HepG2 (cell line): ENCODE data around the gene SOAT1. TPM values are rescaled to one million over a fixed set of nuclear protein-coding genes. Genes with fewer than 3 reads are reported as not detected.
A peak's percentile ranks its signal among the peaks of the same experiment; 100 is the strongest.

Source experiments
- DMTF1 ChIP-seq: sonication (generic); formaldehyde crosslinking; IDR thresholded peaks from 2 replicates; pipeline ENCODE4 v1.4.0; 2020; ENCODE audit warnings: mild to moderate bottlenecking, missing genetic modification reagents
- FOXK2 ChIP-seq: fragments of 450-650 bp; IDR thresholded peaks from 2 replicates; pipeline ENCODE4 v1.6.1; 2016
- HINFP ChIP-seq: sonication (generic); formaldehyde crosslinking; IDR thresholded peaks from 2 replicates; pipeline ENCODE4 v1.4.0; 2020; ENCODE audit warnings: low read depth, mild to moderate bottlenecking, missing genetic modification reagents
- IRF1 ChIP-seq: sonication (generic); formaldehyde crosslinking; IDR thresholded peaks from 2 replicates; pipeline ENCODE4 v1.4.0; 2020; ENCODE audit warnings: low read depth, mild to moderate bottlenecking, missing genetic modification reagents
- JUND ChIP-seq: sonication (generic); formaldehyde crosslinking; IDR thresholded peaks from 2 replicates; pipeline ENCODE4 v1.8.0; 2022; ENCODE audit warnings: mild to moderate bottlenecking, missing genetic modification reagents
- KLF13 ChIP-seq: sonication (generic); formaldehyde crosslinking; IDR thresholded peaks from 2 replicates; pipeline ENCODE4 v1.4.0; 2020; ENCODE audit warnings: mild to moderate bottlenecking, missing genetic modification reagents
- MAX ChIP-seq: IDR thresholded peaks from 2 replicates; pipeline ENCODE4 v1.6.1; 2012; ENCODE audit warnings: inconsistent platforms
- MTF2 ChIP-seq: sonication (generic); formaldehyde crosslinking; IDR thresholded peaks from 2 replicates; pipeline ENCODE4 v1.5.0; 2020; ENCODE audit warnings: missing genetic modification reagents, borderline replicate concordance
- NBN ChIP-seq: fragments of 450-650 bp; conservative IDR thresholded peaks from 2 replicates; pipeline ENCODE4 v1.6.1; 2017
- NR2C2 ChIP-seq: sonication (generic); formaldehyde crosslinking; IDR thresholded peaks from 2 replicates; pipeline ENCODE4 v1.4.0; 2020; ENCODE audit warnings: missing genetic modification reagents, mild to moderate bottlenecking, moderate library complexity, borderline replicate concordance
- SCMH1 ChIP-seq: sonication (generic); formaldehyde crosslinking; IDR thresholded peaks from 2 replicates; pipeline ENCODE4 v1.9.0; 2021; ENCODE audit warnings: missing genetic modification reagents, mild to moderate bottlenecking, borderline replicate concordance
- SIN3B ChIP-seq: fragments of 150-350 bp; IDR thresholded peaks from 2 replicates; pipeline ENCODE4 v1.6.1; 2014; ENCODE audit warnings: low read length
- SNAI1 ChIP-seq: sonication (generic); formaldehyde crosslinking; IDR thresholded peaks from 2 replicates; pipeline ENCODE4 v1.5.0; 2020; ENCODE audit warnings: mild to moderate bottlenecking, missing genetic modification reagents, borderline replicate concordance
- TFDP2 ChIP-seq: sonication (generic); formaldehyde crosslinking; IDR thresholded peaks from 2 replicates; pipeline ENCODE4 v1.4.0; 2020; ENCODE audit warnings: missing genetic modification reagents
- ZNF333 ChIP-seq: sonication (generic); formaldehyde crosslinking; IDR thresholded peaks from 2 replicates; pipeline ENCODE4 v1.4.0; 2020; ENCODE audit warnings: mild to moderate bottlenecking, missing genetic modification reagents, borderline replicate concordance
- ZNF354B ChIP-seq: sonication (generic); formaldehyde crosslinking; IDR thresholded peaks from 2 replicates; pipeline ENCODE4 v1.8.0; 2022; ENCODE audit warnings: mild to moderate bottlenecking, missing genetic modification reagents
- ZNF44 ChIP-seq: sonication (generic); formaldehyde crosslinking; IDR thresholded peaks from 2 replicates; pipeline ENCODE4 v1.5.1; 2020; ENCODE audit warnings: mild to moderate bottlenecking, missing genetic modification reagents
- ZNF589 ChIP-seq: sonication (generic); formaldehyde crosslinking; conservative IDR thresholded peaks from 2 replicates; pipeline ENCODE4 v1.8.0; 2022; ENCODE audit warnings: mild to moderate bottlenecking, moderate library complexity, missing genetic modification reagents
- ZNF597 ChIP-seq: sonication (generic); formaldehyde crosslinking; IDR thresholded peaks from 2 replicates; pipeline ENCODE4 v1.5.0; 2020; ENCODE audit warnings: missing genetic modification reagents
- ZNF713 ChIP-seq: sonication (generic); formaldehyde crosslinking; IDR thresholded peaks from 2 replicates; pipeline ENCODE4 v1.4.0; 2020; ENCODE audit warnings: mild to moderate bottlenecking, missing genetic modification reagents
- ZSCAN30 ChIP-seq: sonication (generic); formaldehyde crosslinking; IDR thresholded peaks from 2 replicates; pipeline ENCODE4 v1.5.0; 2020; ENCODE audit warnings: mild to moderate bottlenecking, missing genetic modification reagents
- polyA plus RNA-seq, 8 experiments: library from polyadenylated mRNA; depleted of rRNA in 3 of 8; stranded (reverse) in 7 of 8; unstranded in 1 of 8; fragments of >200 nt; fragmentation: Illumina TruSeq in 4 of 8; extraction: Trizol in 4 of 8; gene quantifications; 2 replicates each; pipeline versions ENCODE4 v1.2.1 to v1.2.3, GENCODE V29; 2011 to 2016; ENCODE audit warnings: low read depth in 4 of 8, missing spikeins in 1 of 8, mixed read lengths in 1 of 8; ENCODE audit not compliant: insufficient read depth in 1 of 8
- total RNA-seq, 5 experiments: library from RNA; depleted of rRNA; stranded (reverse); fragments of >200 nt; fragmentation: Illumina TruSeq; extraction: Trizol; gene quantifications; 2 replicates each; pipeline ENCODE4 v1.2.3, GENCODE V29; 2016; ENCODE audit warnings: low read depth in 1 of 5
- TF ChIP-seq, protein P1 (sequence below): sonication (generic); formaldehyde crosslinking; IDR thresholded peaks from 2 replicates; pipeline ENCODE4 v1.8.1; 2023; ENCODE audit warnings: missing genetic modification reagents, mild to moderate bottlenecking, borderline replicate concordance

Gene SOAT1
- total and polyA plus RNA-seq, 2 of the 13 experiments (the other 11 are each of a cell fraction or from before 2014, with no cell fraction given), result 22.3 to 52.0 TPM

- no peak for TF ChIP-seq FOXK2
- TF ChIP-seq ZNF589, result 0 out of 2 replicates have a peak, but pooled peaks have one; percentile 71
- peak; percentile 64 for TF ChIP-seq TFDP2 (CRISPR knock-in tag)
- TF ChIP-seq MAX, result peak; percentile 74
- TF ChIP-seq IRF1 (CRISPR knock-in tag), result peak; percentile 77; the same call in 1 of the 2 replicates
- no peak for TF ChIP-seq MTF2
- no peak; the same call in 1 of the 2 replicates for TF ChIP-seq ZSCAN30 (CRISPR knock-in tag)
- no peak for TF ChIP-seq ZNF597 (CRISPR knock-in tag)
- TF ChIP-seq KLF13 (CRISPR knock-in tag), result no peak
- TF ChIP-seq, protein P1, sequence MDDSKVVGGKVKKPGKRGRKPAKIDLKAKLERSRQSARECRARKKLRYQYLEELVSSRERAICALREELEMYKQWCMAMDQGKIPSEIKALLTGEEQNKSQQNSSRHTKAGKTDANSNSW (CRISPR knock-in tag), result no peak
- TF ChIP-seq ZNF44 (CRISPR knock-in tag), result no peak
- no peak for TF ChIP-seq NBN
- no peak for TF ChIP-seq ZNF354B (CRISPR knock-in tag)
- no peak for TF ChIP-seq DMTF1 (CRISPR knock-in tag)
- no peak for TF ChIP-seq ZNF333 (CRISPR knock-in tag)
- TF ChIP-seq ZNF713, result no peak
- TF ChIP-seq JUND, result no peak
- TF ChIP-seq SNAI1 (CRISPR knock-in tag), result no peak
- no peak; the same call in 1 of the 2 replicates for TF ChIP-seq HINFP (CRISPR knock-in tag)
- TF ChIP-seq SCMH1 (CRISPR knock-in tag), result no peak
- TF ChIP-seq NR2C2, result no peak; the same call in none of the 2 replicates
- no peak for TF ChIP-seq SIN3B
These were observed at the start of gene SOAT1 (continued) for GRCh38 chr1:179293340-179294327.
